ENCODE results near the gene CMTM1.
"Not testable (repeated sequence)": the region's sequence is repeated elsewhere in the genome, so short reads cannot be mapped to it uniquely, and the experiment has no call there.

The CMTM1 gene

DNA sequence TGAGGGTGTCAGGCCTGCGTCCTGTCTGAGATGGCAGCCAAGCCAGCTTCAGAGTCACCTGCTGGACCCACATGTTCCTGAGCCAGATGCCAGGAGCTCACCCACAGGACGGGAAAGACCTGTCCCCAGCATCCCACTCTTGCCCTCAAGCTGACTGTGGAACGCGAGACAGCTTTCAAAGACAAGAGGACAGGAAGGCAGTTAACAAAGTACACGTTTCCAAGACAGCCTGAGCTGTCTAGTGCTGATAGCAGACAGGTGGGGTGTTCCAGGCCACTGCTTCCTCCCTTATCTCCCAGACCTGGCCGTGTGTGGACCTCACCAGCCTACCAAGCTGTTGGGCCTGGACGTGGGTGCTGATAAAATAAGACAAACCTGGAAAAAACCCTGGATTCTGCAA lies 51.5 kb downstream of the CMTM1 start:
- no peak for DNase-seq

DNA sequence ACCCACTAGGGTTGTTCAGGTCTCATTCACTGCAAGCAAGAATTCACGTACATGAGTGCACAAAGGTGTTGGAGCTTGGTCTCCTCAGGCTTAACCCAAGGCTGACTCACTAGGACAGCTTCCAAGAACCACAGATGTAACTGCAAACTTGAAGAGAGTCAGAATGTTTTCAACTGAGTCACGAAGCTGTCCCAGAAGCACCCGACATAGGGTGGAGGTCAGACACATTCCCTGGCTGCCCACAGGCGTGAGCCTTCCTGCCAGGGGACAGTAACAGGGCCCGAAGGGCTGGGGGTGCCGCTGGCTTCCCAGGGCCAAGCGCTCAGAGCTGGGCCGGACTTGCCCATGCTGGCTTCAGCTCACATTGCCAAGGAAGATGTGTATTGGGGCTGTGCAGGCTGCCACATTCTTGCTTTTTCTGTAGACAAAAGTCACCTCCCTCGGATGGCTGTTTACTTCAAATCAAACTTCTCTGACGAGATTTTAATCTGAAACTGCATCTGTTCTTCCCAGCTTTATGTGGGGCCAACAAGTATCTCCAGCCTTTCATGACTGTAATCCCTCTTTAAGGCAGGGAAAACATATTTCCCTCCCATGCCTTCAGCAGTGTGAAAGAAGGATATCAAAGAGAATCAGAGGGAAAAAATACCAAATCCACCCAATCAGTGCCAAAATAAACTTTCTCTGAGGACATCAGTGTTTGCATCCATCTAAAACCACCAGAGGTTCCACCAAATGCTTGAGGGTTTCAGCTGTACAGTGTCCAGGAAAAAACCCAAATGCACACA lies 52.5 kb downstream of the CMTM1 start:
- DNase-seq: no peak

DNA sequence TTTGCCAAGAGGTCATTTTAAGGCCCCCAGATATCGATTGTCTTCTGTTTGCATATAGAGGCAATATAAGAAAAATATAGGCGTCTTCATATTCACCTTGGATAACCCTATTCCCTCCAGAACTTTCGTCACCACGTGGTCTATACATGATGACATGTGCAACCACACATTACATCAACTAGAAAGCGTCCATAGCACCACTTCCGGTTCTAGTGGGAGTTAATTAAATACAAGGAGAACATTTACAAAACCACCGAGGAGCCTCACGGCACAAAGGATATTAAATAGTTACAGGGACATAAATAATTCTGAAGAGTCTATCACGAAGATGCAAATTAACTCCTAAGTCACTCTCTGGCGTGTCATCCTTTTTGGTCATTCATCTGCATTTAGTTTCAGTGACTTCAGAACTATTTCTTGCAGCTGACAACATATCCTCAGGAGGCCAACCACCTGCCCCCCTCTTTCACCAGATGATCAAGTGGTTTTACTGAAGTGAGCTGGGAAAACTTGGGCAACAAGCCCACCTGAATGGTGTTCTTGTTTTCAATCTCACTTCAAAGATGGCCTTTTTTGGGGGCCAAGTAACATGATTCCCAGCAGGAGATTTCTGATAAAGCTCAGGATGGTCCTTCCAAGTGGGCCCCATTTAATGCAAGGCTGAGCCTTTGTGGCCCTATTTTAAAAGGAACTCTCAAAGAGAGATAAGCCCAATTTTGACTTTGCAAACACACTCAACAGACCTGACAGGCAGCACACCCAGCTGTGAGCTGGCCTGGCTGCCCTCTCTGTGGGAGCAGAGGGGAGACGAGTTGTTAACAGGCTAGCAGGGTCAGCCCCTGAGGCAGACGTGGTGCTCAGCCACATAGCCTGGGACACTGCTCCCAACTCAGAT lies 53.5 kb downstream of the CMTM1 start:
- no peak for DNase-seq

DNA sequence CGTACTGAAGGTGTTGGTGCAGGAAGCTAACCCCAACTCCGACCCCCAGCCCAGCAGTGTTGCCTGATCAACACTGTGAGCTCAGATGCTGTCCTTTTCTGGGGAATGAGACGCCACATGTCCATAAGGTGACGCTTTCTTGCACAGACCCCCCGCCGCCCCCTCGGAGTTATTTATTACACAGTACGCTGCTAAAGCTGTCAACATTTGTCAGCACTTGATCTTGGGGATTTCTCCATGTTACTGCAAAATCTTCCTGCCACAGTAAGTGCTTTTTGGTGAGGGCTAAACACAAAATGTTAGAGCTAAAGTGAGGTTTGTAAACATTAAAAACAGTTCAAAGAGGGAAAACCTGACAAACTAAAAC lies 54.2 kb downstream of the CMTM1 start:
- no peak for DNase-seq

- DNase-seq: no peak
These were observed 55.7 kb downstream of the CMTM1 start for GRCh38 chr16:66621973-66622372.

DNA sequence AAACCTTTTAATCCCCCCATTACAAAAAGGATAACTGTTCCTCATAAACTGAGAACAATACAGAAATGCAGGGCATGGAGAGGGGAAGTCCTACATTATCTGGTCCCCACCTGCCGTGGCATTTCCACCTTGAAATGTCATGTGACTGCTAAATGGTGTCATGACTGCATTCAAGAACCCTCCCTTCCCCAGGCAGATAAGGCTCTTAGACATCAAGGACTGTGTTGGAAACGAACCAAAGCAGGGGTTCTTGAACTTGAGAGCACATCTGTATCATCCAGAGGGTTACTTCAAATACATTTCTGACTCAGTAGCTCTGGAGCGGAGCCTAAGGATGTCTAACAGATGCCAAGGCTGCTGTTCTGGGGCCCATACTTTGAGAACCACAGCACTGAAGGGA lies 56.6 kb downstream of the CMTM1 start:
- no peak for DNase-seq

GRCh38 chr16:66623755-66624154 lies 57.5 kb downstream of the CMTM1 start:
- DNase-seq: no peak

GRCh38 chr16:66627611-66628378 lies 61.6 kb downstream of the CMTM1 start:
- not testable (repeated sequence) for DNase-seq
